HEK293 (cell line): Measurements from ENCODE around the gene HHIPL1.

Source experiments
- ATF2 ChIP-seq: fragments of 450-650 bp; formaldehyde crosslinking; IDR thresholded peaks from 2 replicates; pipeline ENCODE4 v1.5.1; 2016; ENCODE audit warnings: missing biosample characterization, missing genetic modification characterization, low read depth
- CTCF ChIP-seq: fragments of 450-650 bp; formaldehyde crosslinking; IDR thresholded peaks from 2 replicates; pipeline ENCODE4 v1.5.1; 2016; ENCODE audit warnings: missing biosample characterization, missing genetic modification characterization
- OVOL3 ChIP-seq: fragments of 450-650 bp; formaldehyde crosslinking; IDR thresholded peaks from 2 replicates; pipeline ENCODE4 v1.5.1; 2016; ENCODE audit warnings: missing biosample characterization, missing genetic modification characterization
- PRDM10 ChIP-seq: fragments of 450-650 bp; formaldehyde crosslinking; IDR thresholded peaks from 2 replicates; pipeline ENCODE4 v1.5.1; 2016; ENCODE audit warnings: missing biosample characterization, missing genetic modification characterization
- REST ChIP-seq: fragments of 450-650 bp; formaldehyde crosslinking; IDR thresholded peaks from 2 replicates; pipeline ENCODE4 v1.5.1; 2016; ENCODE audit warnings: missing biosample characterization, missing genetic modification characterization
- ZNF121 ChIP-seq: fragments of 450-650 bp; formaldehyde crosslinking; IDR thresholded peaks from 2 replicates; pipeline ENCODE4 v1.5.1; 2016; ENCODE audit warnings: missing biosample characterization, missing genetic modification characterization
- ZNF274 ChIP-seq, 2 experiments: fragments of 200-500 bp in 1 of 2; fragments of 450-650 bp in 1 of 2; sonication (Bioruptor generic) in 1 of 2; formaldehyde crosslinking in 1 of 2; IDR thresholded peaks; 2 replicates each; pipeline versions ENCODE4 v1.5.1 to v1.6.1; 2014 to 2016; ENCODE audit warnings: borderline replicate concordance in 1 of 2, inconsistent platforms in 1 of 2, low read length in 1 of 2, missing biosample characterization in 1 of 2, missing genetic modification characterization in 1 of 2
- ZNF404 ChIP-seq: fragments of 450-650 bp; formaldehyde crosslinking; IDR thresholded peaks from 2 replicates; pipeline ENCODE4 v1.5.1; 2017; ENCODE audit warnings: missing biosample characterization, missing genetic modification characterization
- ZNF555 ChIP-seq: fragments of 450-650 bp; formaldehyde crosslinking; conservative IDR thresholded peaks from 2 replicates; pipeline ENCODE4 v1.5.1; 2017; ENCODE audit warnings: missing biosample characterization, mild to moderate bottlenecking, missing genetic modification characterization, inconsistent platforms

- TF ChIP-seq CTCF (tag by site-specific recombination) (no peak), ZNF555 (tag by site-specific recombination) (no peak), OVOL3 (tag by site-specific recombination) (no peak), ZNF274 (IDR thresholded peaks at IDR 0.05; ENCODE audit: low read length) (no peak), ZNF274 (tag by site-specific recombination; IDR thresholded peaks at IDR 0.05; ENCODE audit: borderline replicate concordance) (no peak), ZNF121 (tag by site-specific recombination) (no peak), ZNF404 (tag by site-specific recombination) (no peak), REST (tag by site-specific recombination) (no peak), ATF2 (no peak), PRDM10 (tag by site-specific recombination) (no peak)
Observed at GRCh38 chr14:99698642-99699041, 53.7 kb downstream of the HHIPL1 start.
